GM19351 (cell line): Measurements from ENCODE around the gene RAB6A.

Experiments used
- ATAC-seq: cut with Tn5 transposase; IDR thresholded peaks from one replicate; pipeline ENCODE4 v1.9.1; 2021; ENCODE audit warnings: mild to moderate bottlenecking, moderate library complexity; ENCODE audit not compliant: unreplicated experiment

Gene RAB6A

GRCh38 chr11:73656985-73657384, 103.9 kb downstream of the RAB6A start:
- no peak for ATAC-seq

DNA sequence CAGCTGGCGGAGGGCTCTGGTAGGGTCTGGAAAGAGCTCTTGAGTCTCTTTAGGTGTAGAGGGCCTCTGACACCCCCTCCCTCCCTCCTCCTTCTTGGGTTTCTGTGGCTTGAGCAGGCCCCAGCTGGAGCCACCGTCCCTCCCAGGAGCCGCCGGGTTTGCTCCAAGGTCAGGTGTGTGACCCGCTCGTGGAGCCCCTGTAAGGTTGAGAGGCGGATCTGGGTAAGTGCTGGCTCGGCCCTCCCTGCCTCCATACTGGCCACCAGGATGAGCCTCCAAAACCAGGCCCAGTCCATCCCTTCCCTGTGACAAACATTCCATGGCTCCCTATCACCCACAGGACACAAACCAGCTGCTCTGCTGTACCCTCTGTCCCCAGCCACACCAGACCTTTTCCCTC, 105.2 kb downstream of the RAB6A start:
- ATAC-seq, result no peak

DNA sequence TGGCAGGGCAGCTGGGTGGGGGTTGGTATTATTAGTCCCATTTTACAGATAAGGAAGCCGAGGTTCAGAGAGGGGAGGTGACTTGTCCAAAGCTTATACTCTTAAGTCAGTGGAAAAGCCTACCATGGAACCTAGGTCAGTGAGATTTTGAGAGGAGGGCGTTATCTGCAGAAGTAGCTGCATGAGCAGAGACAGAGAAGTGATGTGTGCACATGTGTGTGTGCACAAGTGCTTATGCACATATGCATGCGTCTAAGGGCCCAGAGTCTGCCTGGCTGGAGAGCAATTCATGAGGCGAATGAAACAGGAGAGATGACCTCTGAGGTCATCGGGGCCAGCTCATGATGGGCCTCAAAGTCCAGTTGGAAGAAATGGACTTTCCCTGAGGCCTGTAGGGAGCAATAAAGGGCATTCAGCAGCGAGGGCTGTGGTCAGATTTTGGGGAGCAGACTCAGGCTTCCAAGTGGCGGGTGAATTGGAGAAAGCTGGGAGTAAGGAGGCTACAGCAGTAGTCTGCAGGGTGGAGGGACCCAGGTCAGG, 106.3 kb downstream of the RAB6A start:
- no peak for ATAC-seq

- ATAC-seq, result no peak
Observed at GRCh38 chr11:73653996-73654395, 106.9 kb downstream of the RAB6A start.

- ATAC-seq, result no peak
Observed at GRCh38 chr11:73652856-73653559, 107.9 kb downstream of the RAB6A start.

- no peak for ATAC-seq
Observed at GRCh38 chr11:73652046-73652730, 108.7 kb downstream of the RAB6A start.

DNA sequence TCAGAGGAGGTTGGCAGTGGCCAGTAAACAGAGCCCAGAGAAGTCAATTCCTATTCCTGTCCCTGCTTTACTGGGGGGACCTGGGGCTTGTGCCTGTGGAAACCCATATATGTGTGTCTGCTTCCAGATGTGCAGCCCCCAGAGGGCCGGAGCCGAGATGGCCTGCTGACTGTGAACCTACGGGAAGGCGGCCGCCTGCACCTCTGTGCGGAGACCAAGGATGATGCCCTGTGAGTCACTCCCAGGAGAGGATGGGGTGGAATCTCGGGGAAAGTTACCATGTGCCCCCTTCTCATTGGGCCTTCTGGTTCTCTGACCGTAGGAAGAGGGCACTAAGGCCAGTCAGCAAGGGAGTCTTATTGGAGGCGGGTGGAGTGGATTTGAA, 109.2 kb downstream of the RAB6A start:
- no peak for ATAC-seq

DNA sequence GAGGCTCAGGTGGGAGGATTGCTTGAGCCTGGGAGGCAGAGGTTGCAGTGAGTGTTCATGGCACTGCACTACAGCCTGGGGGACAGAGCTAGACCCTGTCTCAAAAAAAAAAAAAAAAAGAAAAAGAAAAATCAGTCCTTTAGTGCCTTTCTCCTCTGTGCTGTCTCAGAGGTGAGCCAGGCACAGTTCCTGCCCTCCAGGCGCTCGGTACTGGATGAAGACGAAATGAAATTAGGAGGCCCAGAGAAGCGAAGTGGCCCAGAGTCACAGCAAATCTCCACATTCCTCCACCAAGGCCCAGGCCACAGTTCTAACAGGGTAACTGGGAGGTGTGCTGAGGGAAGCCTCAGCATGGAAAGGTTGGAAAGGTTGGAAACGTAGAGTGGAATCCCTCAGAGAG, 109.6 kb downstream of the RAB6A start:
- no peak for ATAC-seq

GRCh38 chr11:73650400-73650799, 110.5 kb downstream of the RAB6A start:
- no peak for ATAC-seq

DNA sequence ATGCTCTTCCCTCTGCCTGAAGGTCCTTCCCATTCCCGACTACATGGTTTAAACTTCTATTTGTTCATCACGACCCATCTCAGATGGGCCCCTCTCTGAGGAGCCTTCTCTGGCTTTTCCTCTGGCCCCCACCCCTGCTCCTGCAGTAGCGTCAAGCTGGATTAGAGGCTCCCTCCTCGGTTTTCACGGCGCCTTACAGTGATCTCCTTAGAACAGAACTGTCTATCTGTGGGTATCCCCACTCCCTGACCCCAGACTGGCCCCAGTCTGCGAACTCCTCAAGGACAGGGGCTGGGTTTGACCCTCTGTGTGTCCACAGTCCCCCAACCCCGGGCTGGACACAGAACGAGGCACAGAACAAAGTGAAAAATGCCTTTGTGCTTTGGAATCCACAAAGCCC, 111.7 kb downstream of the RAB6A start:
- ATAC-seq, result no peak

DNA sequence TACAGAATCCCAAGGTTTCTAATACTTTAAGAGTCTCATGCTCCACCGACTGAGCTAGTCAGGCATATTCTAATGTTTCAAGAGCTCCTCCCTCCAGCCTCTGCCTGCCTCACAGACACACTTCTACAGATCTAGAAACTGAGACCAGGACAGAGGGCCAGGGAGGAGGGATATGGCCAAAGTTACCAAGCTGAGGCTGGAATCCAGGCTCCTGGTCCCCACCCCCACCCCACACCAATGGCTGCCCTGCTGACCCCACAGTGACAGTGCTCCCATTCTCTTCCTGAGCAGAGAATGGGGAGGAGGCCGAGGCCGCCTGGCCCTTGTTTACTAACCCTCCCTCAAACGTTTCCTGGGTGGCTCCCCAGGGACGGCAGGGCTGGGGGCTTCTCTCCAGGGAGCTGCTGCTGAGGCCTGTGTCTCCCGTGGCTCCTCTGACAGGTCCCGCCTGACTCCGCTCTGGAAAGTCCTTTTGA, 112.3 kb downstream of the RAB6A start:
- no peak for ATAC-seq

DNA sequence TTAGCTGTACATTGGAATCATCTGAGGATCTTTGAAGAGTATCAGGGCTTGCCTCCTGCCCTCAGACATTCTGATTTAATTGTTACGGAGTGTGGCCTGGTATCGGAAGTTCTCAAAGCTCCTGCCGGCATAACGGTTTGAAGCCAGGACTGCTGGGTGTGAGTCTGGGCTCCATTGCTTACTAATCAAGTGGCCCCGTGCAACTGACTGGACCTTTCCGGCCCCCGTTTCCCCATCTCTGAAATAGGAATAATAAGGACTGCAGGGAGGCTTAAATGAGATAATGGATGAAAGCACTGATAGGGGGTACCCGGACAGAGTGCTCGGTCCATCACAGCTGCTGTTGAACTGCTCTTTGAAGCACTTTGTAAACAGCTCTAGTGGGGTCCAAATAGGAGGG, 112.8 kb downstream of the RAB6A start:
- no peak for ATAC-seq

- peak; percentile 79 for ATAC-seq
Observed at GRCh38 chr11:73647459-73648100, 113.3 kb downstream of the RAB6A start.

DNA sequence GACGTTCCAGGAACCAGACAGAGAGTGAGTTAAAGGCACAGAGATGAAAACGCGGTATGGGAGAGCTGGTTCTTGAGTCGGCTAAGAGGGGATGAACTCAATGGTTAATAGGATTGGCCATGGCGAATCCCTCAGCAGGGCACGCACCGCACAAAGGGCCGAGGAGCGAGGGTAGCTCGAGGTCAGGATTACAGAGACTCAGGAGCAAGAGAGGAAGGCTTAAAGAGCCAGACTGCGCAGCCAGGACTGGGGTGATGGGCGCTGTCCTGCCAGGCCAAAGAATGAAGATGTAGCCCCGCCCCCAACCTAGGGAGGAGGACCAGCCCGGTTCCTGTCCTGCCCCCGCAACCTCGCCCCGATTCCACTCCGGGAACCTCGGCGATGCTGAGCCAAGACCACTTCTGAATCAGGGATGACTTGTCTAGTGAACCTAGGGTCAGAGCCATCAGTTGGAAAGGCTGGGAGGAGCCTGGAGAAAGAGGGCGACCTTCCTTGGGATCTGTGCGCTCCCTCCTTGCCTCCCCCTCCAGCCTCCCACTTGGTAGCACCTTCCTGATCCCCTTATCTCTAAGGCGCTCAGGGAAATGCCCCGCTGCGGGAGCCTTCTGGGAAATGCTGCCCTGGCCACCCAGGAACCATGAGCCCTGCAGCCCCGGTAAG, 114.8 kb downstream of the RAB6A start, which contains the start of gene PLEKHB1:
Gene PLEKHB1 (plus strand): TSS at position 610 of the 660 bp plus-strand sequence. CDS start 28 bp downstream, at position 638.
- ATAC-seq, result no peak

GRCh38 chr11:73645121-73645969, 115.5 kb downstream of the RAB6A start:
- no peak for ATAC-seq

- ATAC-seq, result no peak
Observed at GRCh38 chr11:73641668-73642067, 119.2 kb downstream of the RAB6A start.

DNA sequence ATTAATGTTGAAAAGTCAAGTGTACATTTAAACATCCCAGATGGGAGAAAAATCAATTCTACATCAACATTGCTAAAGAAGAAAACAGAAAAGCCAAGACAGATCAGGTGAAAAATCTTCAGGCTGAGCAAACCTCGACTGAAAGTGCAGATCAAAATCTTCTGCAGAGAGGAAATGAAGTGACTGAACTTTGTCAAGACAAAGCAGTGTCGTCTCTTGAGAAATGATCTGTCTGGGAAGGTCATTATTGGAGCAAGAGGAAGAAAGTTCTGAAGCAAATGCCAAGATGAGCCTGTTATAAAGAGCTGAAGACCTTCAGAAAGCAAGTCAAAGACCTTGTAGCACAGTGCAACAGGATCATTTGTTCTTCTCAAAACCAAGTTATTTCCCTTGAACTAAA, 120.3 kb downstream of the RAB6A start:
- no peak for ATAC-seq

DNA sequence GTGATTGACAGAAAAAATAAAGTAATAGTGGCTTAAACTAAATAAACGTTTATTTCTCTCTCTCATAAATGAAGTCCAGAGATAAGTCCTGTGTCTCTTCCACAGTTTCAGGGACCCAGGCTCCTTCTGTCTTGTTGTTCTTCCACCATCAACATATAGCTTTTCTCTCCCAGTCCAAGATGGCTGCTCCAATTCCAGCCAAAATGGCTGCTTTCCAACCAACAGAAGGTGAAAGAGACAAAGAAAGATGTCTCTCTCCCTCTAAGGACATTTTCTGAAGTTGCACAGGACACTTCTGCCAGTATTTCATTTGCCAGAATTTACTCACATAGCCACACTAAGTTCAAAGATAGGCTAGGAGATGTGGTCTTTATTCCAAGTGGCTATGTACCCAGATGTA, 123.9 kb downstream of the RAB6A start:
- ATAC-seq, result no peak

DNA sequence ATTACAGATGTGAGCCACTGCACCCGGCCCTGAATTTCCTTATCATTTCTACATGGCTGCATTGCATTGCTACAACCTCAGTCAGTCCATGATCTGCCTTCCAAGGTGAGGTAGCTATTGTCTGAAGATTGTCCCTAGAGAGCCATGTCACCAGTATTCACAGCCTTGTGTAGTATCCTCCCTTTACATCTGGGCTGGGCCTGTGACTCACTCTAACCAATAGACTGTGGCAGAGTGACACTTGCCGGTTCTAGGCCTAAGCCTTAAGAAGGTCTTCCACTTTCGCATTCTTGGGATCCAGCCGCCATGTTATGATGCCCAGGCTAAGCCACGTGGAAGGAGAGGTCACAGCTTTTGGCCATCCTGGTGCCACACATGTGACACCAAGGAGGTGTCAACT, 124.6 kb downstream of the RAB6A start:
- ATAC-seq, result no peak

DNA sequence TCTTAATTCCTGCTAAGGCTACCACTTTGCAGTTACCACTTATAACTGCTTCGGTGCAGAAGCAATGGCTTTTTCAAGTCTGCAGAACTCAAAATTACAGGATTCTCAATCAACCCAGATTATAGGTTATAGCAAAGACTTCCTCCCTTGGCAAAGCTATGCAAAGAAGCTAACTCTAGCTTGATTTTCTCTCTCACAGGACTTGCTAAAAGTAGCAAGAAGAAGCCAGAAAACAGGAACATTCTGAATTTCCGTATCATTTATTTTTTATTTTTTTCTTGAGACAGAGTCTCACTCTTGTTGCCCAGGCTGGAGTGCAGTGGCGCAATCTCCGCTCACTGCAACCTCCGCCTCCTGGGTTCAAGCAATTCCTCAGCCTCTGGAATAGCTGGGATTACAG, 125.2 kb downstream of the RAB6A start:
- ATAC-seq, result no peak
